HG03060 (cell line): Measurements from ENCODE around the gene CATSPER3.
"Not testable (repeated sequence)": the region's sequence is repeated elsewhere in the genome, so short reads cannot be mapped to it uniquely, and the experiment has no call there.

Experiments
- ATAC-seq: cut with Tn5 transposase; IDR thresholded peaks from one replicate; pipeline ENCODE4 v1.9.1; 2021; ENCODE audit warnings: low read depth, moderate number of reproducible peaks; ENCODE audit not compliant: unreplicated experiment

Gene CATSPER3

GRCh38 chr5:134969166-134969565 is 1.5 kb downstream of the CATSPER3 start:
- ATAC-seq = no peak

- no peak for ATAC-seq
Observed at GRCh38 chr5:134975078-134975715, 7.5 kb downstream of the CATSPER3 start.

GRCh38 chr5:134975843-134976242 is 8.1 kb downstream of the CATSPER3 start:
- ATAC-seq = no peak

GRCh38 chr5:134976841-134977240 is 9.1 kb downstream of the CATSPER3 start:
- no peak for ATAC-seq

- ATAC-seq = no peak
Observed at GRCh38 chr5:134979416-134979815, 11.7 kb downstream of the CATSPER3 start.

GRCh38 chr5:134982230-134982629 is 14.5 kb downstream of the CATSPER3 start:
- no peak for ATAC-seq

- no peak for ATAC-seq
Observed at GRCh38 chr5:134989266-134989830, 21.6 kb downstream of the CATSPER3 start.

GRCh38 chr5:134990183-134990582 is 22.5 kb downstream of the CATSPER3 start:
- not testable (repeated sequence) for ATAC-seq

GRCh38 chr5:134992148-134992547 is 24.4 kb downstream of the CATSPER3 start:
- no peak for ATAC-seq

- ATAC-seq = no peak
Observed at GRCh38 chr5:134993161-134993560, 25.5 kb downstream of the CATSPER3 start.

- ATAC-seq = no peak
Observed at GRCh38 chr5:134994560-134995156, 27.0 kb downstream of the CATSPER3 start.

- no peak for ATAC-seq
Observed at GRCh38 chr5:134995850-134996402, 28.2 kb downstream of the CATSPER3 start.

- no peak for ATAC-seq
Observed at GRCh38 chr5:134997015-134997414, 29.3 kb downstream of the CATSPER3 start.

- not testable (repeated sequence) for ATAC-seq
Observed at GRCh38 chr5:134998068-134998467, 30.4 kb downstream of the CATSPER3 start.

- no peak for ATAC-seq
Observed at GRCh38 chr5:135004376-135004775, 36.7 kb downstream of the CATSPER3 start.

- ATAC-seq = no peak
Observed at GRCh38 chr5:135005076-135005475, 37.4 kb downstream of the CATSPER3 start.

GRCh38 chr5:135007305-135007704 is 39.6 kb downstream of the CATSPER3 start:
- ATAC-seq = no peak

- no peak for ATAC-seq
Observed at GRCh38 chr5:135007749-135008363, 40.1 kb downstream of the CATSPER3 start.

GRCh38 chr5:135008556-135008955 is 40.8 kb downstream of the CATSPER3 start:
- no peak for ATAC-seq

GRCh38 chr5:135008981-135009735 is 41.5 kb downstream of the CATSPER3 start:
- ATAC-seq = no peak
